Endothelial cell of umbilical vein (primary cell): ENCODE measurements around the gene LCN6. TPM values are rescaled to one million over a fixed set of nuclear protein-coding genes. Genes with fewer than 3 reads are reported as not detected.

Source experiments
- BruUV-seq: library from RNA; stranded (reverse); fragments of 400-500 nt; replicated peaks from 2 replicates; lab custom pipeline; 2021; lab: Mats Ljungman, UMichigan
- CTCF ChIA-PET: fragments of 300-600, 350-600 bp; sonication (Branson Sonifier 250); formaldehyde crosslinking; loops from one replicate; lab custom pipeline; 2021; ENCODE audit warnings: antibody characterized with exemption, inconsistent platforms; lab: Charles Lee
- POLR2A ChIA-PET: fragments of 300-600, 350-600 bp; sonication (Branson Sonifier 250); formaldehyde crosslinking; loops from one replicate; lab custom pipeline; 2021; ENCODE audit warnings: antibody characterized with exemption, inconsistent platforms; lab: Charles Lee
- DNase-seq: peaks from one replicate; pipeline ENCODE4 v3.0.0-alpha.2; 2011; ENCODE audit warnings: low read depth, low spot score
- FAIRE-seq: peaks from 2 replicates; lab custom pipeline; 2011; peaks lifted over from hg19 to GRCh38; lab: Jason Lieb, UNC
- H2AFZ ChIP-seq: 2 replicates; pipeline ENCODE4 v1.6.0; 2012; ENCODE audit warnings: low read depth, low read length, control low read depth, inconsistent platforms
- H3K27ac ChIP-seq: 2 replicates; pipeline ENCODE4 v1.5.1; 2011; ENCODE audit warnings: low read depth, mild to moderate bottlenecking, control low read depth, low read length, moderate library complexity; ENCODE audit not compliant: insufficient read depth
- H3K27me3 ChIP-seq, 2 experiments: 2 replicates each; pipeline versions ENCODE4 v1.6.0 to v1.6.1; 2011; ENCODE audit warnings: low read length in 2 of 2, mixed read lengths in 1 of 2; ENCODE audit not compliant: control insufficient read depth in 2 of 2, insufficient read depth in 2 of 2
- H3K36me3 ChIP-seq, 2 experiments: 2 replicates in 1 of 2; 3 replicates in 1 of 2; pipeline ENCODE4 v1.5.1; 2011; ENCODE audit warnings: low read length in 2 of 2, mild to moderate bottlenecking in 1 of 2, moderate library complexity in 1 of 2; ENCODE audit not compliant: control insufficient read depth in 2 of 2, insufficient read depth in 2 of 2; ENCODE audit errors: extremely low read depth in 1 of 2
- H3K4me1 ChIP-seq: 3 replicates; pipeline ENCODE4 v1.5.1; 2011; ENCODE audit warnings: mild to moderate bottlenecking, low read length; ENCODE audit not compliant: control insufficient read depth, insufficient read depth; ENCODE audit errors: extremely low read depth
- H3K4me2 ChIP-seq: 2 replicates; pipeline ENCODE4 v1.6.1; 2011; ENCODE audit warnings: low read length, control low read depth, mixed read lengths; ENCODE audit not compliant: insufficient read depth
- H3K4me3 ChIP-seq, 3 experiments: fragments of 200-600 bp in 1 of 3; sonication (generic), shearing (Covaris generic) in 1 of 3; replicated peaks in 1 of 3; 2 replicates each; pipeline ENCODE4 v1.5.1; 2011 to 2016; ENCODE audit warnings: control low read depth in 3 of 3, low read length in 3 of 3, mild to moderate bottlenecking in 2 of 3, inconsistent platforms in 1 of 3, low read depth in 1 of 3, moderate library complexity in 1 of 3; ENCODE audit not compliant: insufficient read depth in 1 of 3
- H3K79me2 ChIP-seq: 2 replicates; pipeline ENCODE4 v1.6.0; 2012; ENCODE audit warnings: low read length, inconsistent platforms; ENCODE audit not compliant: control insufficient read depth, insufficient read depth
- H3K9ac ChIP-seq: replicated peaks from 2 replicates; pipeline ENCODE3; 2011; ENCODE audit warnings: low read length, control low read depth; ENCODE audit not compliant: insufficient read depth; ENCODE audit errors: extremely low read depth
- H3K9me1 ChIP-seq: replicated peaks from 3 replicates; pipeline ENCODE4 v1.6.0; 2011; ENCODE audit warnings: mild to moderate bottlenecking, low read length; ENCODE audit not compliant: control insufficient read depth, insufficient read depth; ENCODE audit errors: extremely low read depth
- H3K9me3 ChIP-seq: replicated peaks from 2 replicates; pipeline ENCODE4 v1.5.1; 2012; ENCODE audit warnings: low read length, inconsistent platforms; ENCODE audit not compliant: control insufficient read depth, insufficient read depth
- H4K20me1 ChIP-seq: replicated peaks from 2 replicates; pipeline ENCODE3; 2011; ENCODE audit warnings: mild to moderate bottlenecking, low read length; ENCODE audit not compliant: control insufficient read depth, insufficient read depth; ENCODE audit errors: extremely low read depth
- CTCF ChIP-seq, 2 donors: IDR thresholded peaks; 1 replicate in 1 of 2; 2 replicates in 1 of 2; pipeline ENCODE4 v1.5.1; 2011; ENCODE audit warnings: low read length in 2 of 2, mild to moderate bottlenecking in 2 of 2, moderate library complexity in 2 of 2, control low read depth in 1 of 2, inconsistent platforms in 1 of 2, low read depth in 1 of 2; ENCODE audit not compliant: insufficient read depth in 1 of 2; ENCODE audit errors: extremely low read depth in 1 of 2
- EZH2 ChIP-seq: IDR thresholded peaks from 2 replicates; pipeline ENCODE4 v1.6.1; 2012; ENCODE audit warnings: borderline replicate concordance, low read depth, mild to moderate bottlenecking, moderate library complexity, low read length, inconsistent platforms; ENCODE audit not compliant: severe bottlenecking
- FOS ChIP-seq: IDR thresholded peaks from 2 replicates; pipeline ENCODE4 v1.6.1; 2011; ENCODE audit warnings: mild to moderate bottlenecking, low read length, moderate library complexity, borderline replicate concordance; ENCODE audit not compliant: insufficient read depth
- JUN ChIP-seq: IDR thresholded peaks from 2 replicates; pipeline ENCODE4 v1.6.1; 2011; ENCODE audit warnings: borderline replicate concordance, low read depth; ENCODE audit not compliant: insufficient read length, insufficient read depth
- MYC ChIP-seq: IDR thresholded peaks from one replicate; pipeline ENCODE4 v1.6.1; 2011; ENCODE audit warnings: mild to moderate bottlenecking, low read depth, low read length
- POLR2A ChIP-seq: IDR thresholded peaks from 2 replicates; pipeline ENCODE4 v1.6.1; 2012; ENCODE audit warnings: low read depth, mild to moderate bottlenecking, control low read depth, low read length
- POLR2AphosphoS5 ChIP-seq: IDR thresholded peaks from 2 replicates; pipeline ENCODE4 v1.6.1; 2012; ENCODE audit warnings: low read depth, mild to moderate bottlenecking, control low read depth, low read length, moderate library complexity; ENCODE audit not compliant: insufficient read depth
- dilution Hi-C: fragments of 300-500 bp; cut with MboI; formaldehyde crosslinking; loops from one replicate; pipeline ENCODE4 v1.15.0; 2019; ENCODE audit warnings: low sequenced_read_pairs; ENCODE audit not compliant: extremely low pct_ligation_motif_present
- intact Hi-C: fragments of 100-400 bp; cut with micrococcal nuclease; formaldehyde crosslinking; loops from one replicate; pipeline ENCODE4 v1.10.0; 2022
- polyA plus RNA-seq, 4 experiments: library from polyadenylated mRNA; depleted of rRNA in 3 of 4; stranded (reverse) in 3 of 4; unstranded in 1 of 4; fragments of >200 nt; gene quantifications; 2 replicates each; pipeline versions ENCODE4 v1.2.1 to v1.2.3, GENCODE V29; 2011 to 2012; ENCODE audit warnings: missing spikeins in 1 of 4
- total RNA-seq: library from RNA; stranded (reverse); gene quantifications from 2 replicates; pipeline ENCODE4 v1.2.3, GENCODE V29; 2021

Gene LCN6
- total and polyA plus RNA-seq, 2 donors (not counting 3 experiments of a cell fraction or from before 2014, with no cell fraction given), result 0.17 TPM; not detected in 1

DNA sequence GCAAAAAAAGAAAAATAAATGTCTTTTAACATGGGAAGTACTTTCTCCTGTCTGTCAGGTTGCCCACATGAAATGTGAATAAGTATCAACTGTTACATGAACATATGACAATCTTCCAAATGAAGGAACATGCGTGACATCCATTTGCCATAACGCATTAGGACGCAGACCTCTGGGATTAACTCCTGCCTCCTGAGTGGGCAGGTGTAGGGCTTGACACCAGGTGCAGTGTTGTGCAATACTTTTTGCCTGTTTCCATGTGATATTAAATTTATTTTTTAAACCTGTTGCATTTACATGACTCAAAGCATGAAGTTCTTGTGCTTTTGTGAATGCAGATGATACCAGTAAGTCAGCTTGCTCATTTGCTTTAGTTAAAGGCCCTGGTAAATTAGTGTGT, 34.1 kb upstream of the LCN6 start:
- Histone ChIP-seq H2AFZ (no peak overlapping the region), H3K4me3 (no peak overlapping the region), H3K9me1 (no peaks in the 10 kb centered on the region), H3K36me3 (no peaks in the 10 kb centered on the region), H3K4me2 (no peak overlapping the region), H3K27me3 (peaks cover 14 to 29% of the 10 kb centered on the region in 2 experiments), H3K9me3 (no peaks in the 10 kb centered on the region), H4K20me1 (no peaks in the 10 kb centered on the region), H3K79me2 (no peaks in the 10 kb centered on the region), H3K27ac (no peak overlapping the region), H3K9ac (no peak overlapping the region), H3K4me1 (no peaks in the 10 kb centered on the region)
- CTCF ChIA-PET, result no interaction called here
- no peak for FAIRE-seq
- DNase-seq, result no peak
- intact Hi-C loops (no loop called here), dilution Hi-C loops (no loop called here)
- POLR2A ChIA-PET, result no interaction called here
- TF ChIP-seq FOS, result no peak
- TF ChIP-seq EZH2, result no peak
- TF ChIP-seq CTCF (IDR thresholded peaks at IDR 0.05; ENCODE audit: extremely low read depth in 1 of 2, insufficient read depth in 1 of 2, low read depth in 1 of 2, low read length in 2 of 2), result no peak
- TF ChIP-seq MYC, result no peak
- TF ChIP-seq JUN, result no peak
- TF ChIP-seq POLR2A, result no peak
- TF ChIP-seq POLR2AphosphoS5, result no peak
- no TSS peak for BruUV-seq
